H1 (cell line): ENCODE results near the gene CPLX1. TPM values are rescaled to one million over a fixed set of nuclear protein-coding genes. Genes with fewer than 3 reads are reported as not detected.
A peak's percentile ranks its signal among the peaks of the same experiment; 100 is the strongest.

Experiments
- CTCF ChIA-PET: fragments of 300-600 bp; sonication (Branson Sonifier 250); formaldehyde crosslinking; loops from one replicate; lab custom pipeline; 2021; ENCODE audit not compliant: partially characterized antibody; lab: Charles Lee
- POLR2A ChIA-PET: fragments of 300-600 bp; sonication (Branson Sonifier 250); formaldehyde crosslinking; loops from one replicate; lab custom pipeline; 2021; ENCODE audit warnings: inconsistent platforms; ENCODE audit not compliant: partially characterized antibody; lab: Charles Lee
- DNase-seq, 2 experiments: peaks; one replicate each; pipeline versions ENCODE4 v3.0.0 to v3.0.0-alpha.2; 2010 to 2022; ENCODE audit warnings: low spot score in 2 of 2, low read depth in 1 of 2, mixed read lengths in 1 of 2
- FAIRE-seq: peaks from 2 replicates; lab custom pipeline; 2011; peaks lifted over from hg19 to GRCh38; lab: Jason Lieb, UNC
- H2AFZ ChIP-seq: 2 replicates; pipeline ENCODE4 v1.8.1; 2012; ENCODE audit warnings: low read length, inconsistent platforms
- H2AK5ac ChIP-seq: 2 replicates; pipeline ENCODE4 v1.6.1; 2013; ENCODE audit warnings: low read depth, low read length
- H2BK120ac ChIP-seq: replicated peaks from 2 replicates; pipeline ENCODE3; 2013; ENCODE audit warnings: low read depth, low read length, inconsistent platforms
- H2BK12ac ChIP-seq: 2 replicates; pipeline ENCODE4 v1.6.1; 2013; ENCODE audit warnings: low read depth, low read length
- H2BK15ac ChIP-seq: 2 replicates; pipeline ENCODE4 v1.6.1; 2013; ENCODE audit warnings: low read length
- H2BK20ac ChIP-seq: 2 replicates; pipeline ENCODE4 v1.6.1; 2013; ENCODE audit warnings: low read length
- H2BK5ac ChIP-seq: 2 replicates; pipeline ENCODE4 v1.6.1; 2013; ENCODE audit warnings: low read depth, low read length
- H3K14ac ChIP-seq: 2 replicates; pipeline ENCODE4 v1.6.1; 2013; ENCODE audit warnings: inconsistent platforms; ENCODE audit not compliant: insufficient read length
- H3K18ac ChIP-seq: 2 replicates; pipeline ENCODE4 v1.6.1; 2013; ENCODE audit warnings: low read length; ENCODE audit errors: extremely low read depth
- H3K23ac ChIP-seq: 2 replicates; pipeline ENCODE4 v1.6.1; 2013; ENCODE audit warnings: inconsistent platforms; ENCODE audit not compliant: insufficient read length
- H3K23me2 ChIP-seq: 2 replicates; pipeline ENCODE4 v1.6.1; 2013; ENCODE audit warnings: low read depth, low read length
- H3K27ac ChIP-seq: 2 replicates; pipeline ENCODE4 v1.6.1; 2011; ENCODE audit warnings: low read depth, low read length, inconsistent platforms
- H3K27me3 ChIP-seq, 4 experiments: replicated peaks in 1 of 4; 1 replicate in 1 of 4; 2 replicates in 3 of 4; pipeline versions ENCODE4 v1.6.1 to v1.8.1; 2011 to 2013; ENCODE audit warnings: low read length in 3 of 4, mild to moderate bottlenecking in 3 of 4, inconsistent platforms in 2 of 4, mixed read lengths in 2 of 4, moderate library complexity in 1 of 4; ENCODE audit not compliant: control insufficient read depth in 3 of 4, insufficient read depth in 3 of 4; ENCODE audit errors: extremely low read depth in 1 of 4
- H3K36me3 ChIP-seq, 4 experiments: 2 replicates each; pipeline versions ENCODE4 v1.6.1 to v1.8.1; 2011 to 2013; ENCODE audit warnings: mild to moderate bottlenecking in 4 of 4, low read length in 3 of 4, moderate library complexity in 2 of 4, control low read depth in 1 of 4, inconsistent platforms in 1 of 4; ENCODE audit not compliant: insufficient read depth in 4 of 4, control insufficient read depth in 2 of 4
- H3K4ac ChIP-seq: replicated peaks from 2 replicates; pipeline ENCODE3; 2013; ENCODE audit warnings: low read length, low read depth, mixed read lengths, inconsistent platforms; ENCODE audit not compliant: insufficient read length
- H3K4me1 ChIP-seq, 4 experiments: replicated peaks in 1 of 4; 1 replicate in 1 of 4; 2 replicates in 3 of 4; pipeline versions ENCODE4 v1.6.1 to v1.8.1; 2011 to 2013; ENCODE audit warnings: low read length in 3 of 4, inconsistent platforms in 2 of 4, mixed read lengths in 1 of 4; ENCODE audit not compliant: insufficient read depth in 4 of 4, control insufficient read depth in 3 of 4
- H3K4me2 ChIP-seq, 2 experiments: 2 replicates each; pipeline versions ENCODE4 v1.6.1 to v1.8.1; 2011 to 2013; ENCODE audit warnings: low read depth in 2 of 2, low read length in 2 of 2, control low read depth in 1 of 2, inconsistent platforms in 1 of 2, mild to moderate bottlenecking in 1 of 2; ENCODE audit not compliant: insufficient read depth in 1 of 2
- H3K4me3 ChIP-seq, 4 experiments: fragments of 200-600, 300-600 bp in 1 of 4; sonication (generic), shearing (Covaris generic), sonication (Bioruptor Twin) in 1 of 4; 2 replicates each; pipeline versions ENCODE4 v1.5.1 to v1.8.1; 2011 to 2016; ENCODE audit warnings: low read length in 4 of 4, low read depth in 3 of 4, control low read depth in 2 of 4, inconsistent platforms in 2 of 4, mild to moderate bottlenecking in 2 of 4, mixed read lengths in 1 of 4, moderate library complexity in 1 of 4; ENCODE audit not compliant: insufficient read depth in 2 of 4; ENCODE audit errors: extremely low read depth in 1 of 4
- H3K56ac ChIP-seq: replicated peaks from 2 replicates; pipeline ENCODE3; 2013; ENCODE audit warnings: low read depth, mild to moderate bottlenecking, mixed read lengths, low read length, inconsistent platforms; ENCODE audit not compliant: insufficient read length
- H3K79me1 ChIP-seq: 2 replicates; pipeline ENCODE4 v1.6.1; 2013; ENCODE audit warnings: low read depth, low read length, control low read depth
- H3K79me2 ChIP-seq, 2 experiments: 2 replicates each; pipeline versions ENCODE4 v1.6.1 to v1.8.1; 2012 to 2013; ENCODE audit warnings: low read length in 2 of 2, mild to moderate bottlenecking in 2 of 2, inconsistent platforms in 1 of 2; ENCODE audit not compliant: insufficient read depth in 2 of 2, control insufficient read depth in 1 of 2
- H3K9ac ChIP-seq, 4 experiments: replicated peaks in 1 of 4; 1 replicate in 1 of 4; 2 replicates in 3 of 4; pipeline versions ENCODE4 v1.6.1 to v1.8.1; 2011 to 2013; ENCODE audit warnings: low read depth in 3 of 4, low read length in 3 of 4, control low read depth in 2 of 4, mild to moderate bottlenecking in 2 of 4, moderate library complexity in 2 of 4, inconsistent platforms in 1 of 4; ENCODE audit errors: extremely low read depth in 1 of 4
- H3K9me3 ChIP-seq, 2 experiments: 2 replicates each; pipeline versions ENCODE4 v1.6.1 to v1.8.1; 2012 to 2013; ENCODE audit warnings: mild to moderate bottlenecking in 2 of 2, moderate library complexity in 2 of 2, control low read depth in 1 of 2, inconsistent platforms in 1 of 2, low read depth in 1 of 2, low read length in 1 of 2, mixed read lengths in 1 of 2; ENCODE audit not compliant: insufficient read depth in 2 of 2
- H4K20me1 ChIP-seq, 2 experiments: replicated peaks in 1 of 2; 2 replicates each; pipeline versions ENCODE3 to v1.8.1; 2011 to 2013; ENCODE audit warnings: inconsistent platforms in 2 of 2, low read length in 2 of 2, mild to moderate bottlenecking in 1 of 2; ENCODE audit not compliant: insufficient read depth in 2 of 2, control insufficient read depth in 1 of 2
- H4K5ac ChIP-seq: 2 replicates; pipeline ENCODE4 v1.6.1; 2013; ENCODE audit warnings: low read length, low read depth, mixed read lengths, inconsistent platforms; ENCODE audit not compliant: insufficient read length
- H4K8ac ChIP-seq: 2 replicates; pipeline ENCODE4 v1.8.0; 2013; ENCODE audit warnings: mild to moderate bottlenecking, moderate library complexity, low read length, inconsistent platforms; ENCODE audit not compliant: insufficient read depth; ENCODE audit errors: extremely low read depth
- H4K91ac ChIP-seq: replicated peaks from 2 replicates; pipeline ENCODE3; 2013; ENCODE audit warnings: low read length, mixed read lengths, inconsistent platforms; ENCODE audit not compliant: insufficient read length
- BRCA1 ChIP-seq: IDR thresholded peaks from 2 replicates; pipeline ENCODE4 v1.6.1; 2012; ENCODE audit warnings: low read depth, low read length, improper control_type of control experiment
- RAD21 ChIP-seq, 2 experiments: IDR thresholded peaks in 1 of 2; conservative IDR thresholded peaks in 1 of 2; 2 replicates each; pipeline ENCODE4 v1.6.1; 2011; ENCODE audit warnings: low read depth in 2 of 2, low read length in 2 of 2, improper control_type of control experiment in 1 of 2, inconsistent platforms in 1 of 2, mild to moderate bottlenecking in 1 of 2, moderate library complexity in 1 of 2
- WGBS, 2 experiments: shearing (Covaris generic) in 1 of 2; methylation state at CpG; one replicate each; pipeline versions ENCODE4 v1.1.6 to v1.1.7; 2013 to 2015; ENCODE audit warnings: low lambda C conversion rate in 2 of 2, mixed read lengths in 2 of 2, inconsistent platforms in 1 of 2, low coverage in 1 of 2, missing lambda C conversion rate in 1 of 2; ENCODE audit not compliant: insufficient replicate concordance in 2 of 2, insufficient coverage in 1 of 2, insufficient read length in 1 of 2; ENCODE audit errors: extremely low coverage in 1 of 2, missing lambda C conversion rate in 1 of 2; 5-methylcytosine and 5-hydroxymethylcytosine counted together
- polyA plus RNA-seq, 7 experiments: library from polyadenylated mRNA; depleted of rRNA in 3 of 7; stranded (reverse) in 5 of 7; unstranded in 2 of 7; fragments of >200 nt in 5 of 7; fragments of 200-250 nt in 2 of 7; gene quantifications; 1 replicate in 5 of 7; 2 replicates in 1 of 7; 4 replicates in 1 of 7; pipeline versions ENCODE4 v1.2.1 to v1.2.3, GENCODE V29; 2011 to 2013; ENCODE audit warnings: missing spikeins in 2 of 7, mixed read lengths in 2 of 7
- total RNA-seq: library from RNA; stranded (reverse); fragmentation: NEBNext Ultra II Directional; extraction: Animal tissue kit (Norgen Biotek cat#: 25700); gene quantifications from 2 replicates; pipeline ENCODE4 v1.2.1, GENCODE V29; 2021

CPLX1 gene
- total and polyA plus RNA-seq, 2 of the 8 experiments (the other 6 are each of a cell fraction or from before 2014, with no cell fraction given), result 0.32 to 0.56 TPM

DNA sequence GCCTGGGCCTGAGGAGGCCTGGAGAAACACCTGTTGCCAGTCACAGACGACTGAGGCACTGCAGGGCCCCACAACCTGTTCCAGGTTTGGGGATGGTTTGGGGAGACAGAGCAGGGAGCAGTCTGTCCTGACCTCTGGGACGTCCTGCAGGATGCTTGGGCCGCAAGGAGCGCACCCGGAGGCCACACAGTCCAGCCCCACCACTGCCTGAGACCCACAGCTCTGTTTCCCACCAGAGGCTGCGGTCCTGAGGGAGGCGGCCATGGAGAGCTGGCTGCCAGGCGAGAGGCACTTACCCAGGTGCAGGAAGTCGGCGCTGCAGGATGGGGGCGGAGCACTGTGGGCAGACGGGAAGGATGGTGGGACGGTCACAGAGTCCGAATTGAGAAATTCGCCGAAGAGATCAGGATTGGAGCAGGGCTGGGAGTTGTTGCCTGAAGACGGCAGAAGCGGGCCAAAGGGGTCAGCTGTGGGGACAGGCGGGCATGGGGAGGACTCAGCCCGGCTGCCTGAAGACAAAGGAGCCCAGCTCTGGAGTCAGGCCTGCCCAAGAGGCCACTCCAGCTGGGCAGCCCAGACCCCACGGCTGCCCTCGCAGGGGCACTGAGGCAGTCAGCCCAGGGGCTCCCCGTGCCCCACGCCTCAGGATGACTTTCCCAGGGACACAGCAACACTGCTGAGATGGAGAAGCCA, 40.3 kb upstream of the CPLX1 start:
- no peak overlapping the region for H2BK20ac ChIP-seq
- peaks cover 0 to 18% of the 10 kb centered on the region in 2 experiments for H4K20me1 ChIP-seq
- H2AFZ ChIP-seq, result no peak overlapping the region
- H2BK12ac ChIP-seq, result no peak overlapping the region
- no peak overlapping the region for H3K4me3 ChIP-seq
- no peak overlapping the region for H3K4me2 ChIP-seq
- no peak overlapping the region for H3K27ac ChIP-seq
- H2BK5ac ChIP-seq, result no peak overlapping the region; the same call in 1 of the 2 replicates
- H3K4ac ChIP-seq, result no peak overlapping the region
- no peak overlapping the region for H2BK120ac ChIP-seq
- peak overlapping the region; percentile 68; the same call in 1 of the 2 replicates for H4K8ac ChIP-seq
- peaks cover 3% of the 10 kb centered on the region for H3K79me1 ChIP-seq
- no peak overlapping the region for H4K5ac ChIP-seq
- H3K36me3 ChIP-seq, result peaks cover 2 to 33% (median 23%) of the 10 kb centered on the region in 4 experiments; a peak in 7 of 8 replicates
- H3K18ac ChIP-seq, result no peak overlapping the region
- ChIA-PET CTCF (interaction anchor here (1.1 to 2.3 kb wide), 5 partner anchors 11 to 124 kb away, joined by 3 to 10 read pairs (median 7); no protein-coding TSS in a partner anchor), POLR2A (interaction anchor here (0.9 to 1.1 kb wide), 2 partner anchors 17 to 21 kb away, joined by 3 read pairs; no protein-coding TSS in a partner anchor)
- H3K9ac ChIP-seq, result no peak overlapping the region
- no peak for TF ChIP-seq RAD21 (IDR thresholded peaks at IDR 0.05 in 1 of 2, conservative IDR thresholded peaks at IDR 0.05 in 1 of 2; ENCODE audit: low read depth in 2 of 2, low read length in 2 of 2)
- TF ChIP-seq BRCA1, result no peak
- H3K79me2 ChIP-seq, result no peaks in the 10 kb centered on the region
- no peak overlapping the region for H3K56ac ChIP-seq
- no peaks in the 10 kb centered on the region for H3K4me1 ChIP-seq
- H3K23me2 ChIP-seq, result peaks cover 3% of the 10 kb centered on the region; the same call in 1 of the 2 replicates
- DNase-seq (no peak), FAIRE-seq (no peak)
- H3K14ac ChIP-seq, result no peak overlapping the region
- no peak overlapping the region for H2BK15ac ChIP-seq
- no peak overlapping the region for H3K23ac ChIP-seq
- peaks cover 0 to 8% of the 10 kb centered on the region in 2 experiments; a peak in 1 of 4 replicates for H3K9me3 ChIP-seq
- no peaks in the 10 kb centered on the region for H3K27me3 ChIP-seq
- no peak overlapping the region for H4K91ac ChIP-seq
- H2AK5ac ChIP-seq, result no peak overlapping the region
- 91% methylated on average over 24 of the region's 24 CpGs; no CpG with 5 or more reads in 1 of the 2 experiments for WGBS, 2 experiments
